Spleen (tissue), 11 donors: ENCODE data around the gene EXOC3. TPM values are rescaled to one million over a fixed set of nuclear protein-coding genes. Genes with fewer than 3 reads are reported as not detected.

Experiments used
- DNase-seq: peaks from one replicate; pipeline ENCODE4 v3.0.0-alpha.2; 2020
- H3K27ac ChIP-seq, 8 donors: fragments of 200-600 bp; sonication (generic) in 7 of 8; 1 replicate in 4 of 8; 2 replicates in 4 of 8; pipeline versions ENCODE4 v1.5.0 to v1.8.0; 2016 to 2021; ENCODE audit warnings: inconsistent platforms in 4 of 8, mild to moderate bottlenecking in 4 of 8, moderate library complexity in 1 of 8
- H3K27me3 ChIP-seq, 7 donors: fragments of 200-600 bp; sonication (generic) in 6 of 7; replicated peaks in 1 of 7; 1 replicate in 4 of 7; 2 replicates in 3 of 7; pipeline versions ENCODE4 v1.5.0 to v1.8.0; 2016 to 2021; ENCODE audit warnings: inconsistent platforms in 3 of 7, mild to moderate bottlenecking in 1 of 7
- H3K36me3 ChIP-seq, 6 donors: fragments of 200-600 bp; sonication (generic) in 5 of 6; 1 replicate in 4 of 6; 2 replicates in 2 of 6; pipeline versions ENCODE4 v1.5.0 to v1.8.0; 2016 to 2021; ENCODE audit warnings: inconsistent platforms in 2 of 6
- H3K4me1 ChIP-seq, 6 donors: fragments of 200-600 bp; sonication (generic) in 5 of 6; 1 replicate in 3 of 6; 2 replicates in 3 of 6; pipeline versions ENCODE4 v1.5.0 to v1.8.0; 2016 to 2021; ENCODE audit warnings: inconsistent platforms in 3 of 6
- H3K4me3 ChIP-seq, 8 donors: fragments of 200-600 bp; sonication (generic) in 7 of 8; 1 replicate in 4 of 8; 2 replicates in 4 of 8; pipeline versions ENCODE4 v1.5.0 to v1.8.0; 2016 to 2021; ENCODE audit warnings: inconsistent platforms in 4 of 8, mild to moderate bottlenecking in 4 of 8, moderate library complexity in 2 of 8
- H3K9me3 ChIP-seq, 8 donors: fragments of 200-600 bp; sonication (generic) in 7 of 8; 1 replicate in 4 of 8; 2 replicates in 4 of 8; pipeline versions ENCODE4 v1.5.0 to v1.8.0; 2016 to 2021; ENCODE audit warnings: inconsistent platforms in 4 of 8
- CTCF ChIP-seq, 11 experiments: fragments of 200-600 bp in 7 of 11; fragments of 450-650 bp in 4 of 11; sonication (generic) in 4 of 11; IDR thresholded peaks in 8 of 11; conservative IDR thresholded peaks in 3 of 11; 1 replicate in 7 of 11; 2 replicates in 4 of 11; pipeline versions ENCODE4 v1.4.0 to v1.8.0; 2016 to 2021; ENCODE audit warnings: antibody characterized with exemption in 11 of 11, inconsistent platforms in 4 of 11, mild to moderate bottlenecking in 1 of 11
- POLR2A ChIP-seq, 3 donors: fragments of 450-650 bp; IDR thresholded peaks; one replicate each; pipeline ENCODE4 v1.5.1; 2017; ENCODE audit warnings: antibody characterized with exemption in 3 of 3, mild to moderate bottlenecking in 1 of 3
- POLR2AphosphoS5 ChIP-seq, 3 donors: sonication (generic); formaldehyde crosslinking; IDR thresholded peaks; one replicate each; pipeline ENCODE4 v1.5.1; 2017; ENCODE audit warnings: antibody characterized with exemption in 3 of 3
- WGBS, 5 donors: extraction: QIAGEN DNeasy Blood & Tissue Kit in 3 of 5; methylation state at CpG; one replicate each; pipeline versions ENCODE4 v1.1.5 to v1.1.7; 2013 to 2018; 5-methylcytosine and 5-hydroxymethylcytosine counted together
- intact Hi-C: fragments of 100-400 bp; cut with DNase I; formaldehyde crosslinking; loops from one replicate; pipeline ENCODE4 v1.15.0; 2023; ENCODE audit warnings: low total_unique reads
- polyA plus RNA-seq, 3 donors: library from polyadenylated mRNA; stranded (reverse); fragments of 200-250 nt; gene quantifications; one replicate each; pipeline ENCODE4 v1.2.1, GENCODE V29; 2013
- total RNA-seq, 7 donors: library from RNA; depleted of rRNA in 3 of 7; stranded (reverse); fragments of >200 nt in 3 of 7; fragmentation: NEBNext Ultra II Directional in 4 of 7; extraction: Animal tissue kit (Norgen Biotek cat#: 25700) in 4 of 7; gene quantifications; one replicate each; pipeline versions ENCODE4 v1.1.0 to v1.2.1, GENCODE V29; 2016 to 2021
- donor health status: healthy with polysubstance abuse.
- donor health status: DM: no; HTN: no; CAD: no; lungs with moderate emphysema.
- donor health status: DM: no; HTN: no; CAD: no.
- donor health status: Bipolar disorder and iron deficiency.
- donor health status: healthy.
- donor health status: DM: no; HTN: no; CAD: no.
- donor health status: DM: yes; HTN: yes; CAD: no.

EXOC3 gene
- total and polyA plus RNA-seq, 10 donors: 22.7 to 87.0 (median 71.0) TPM

GRCh38 chr5:404666-405241 is 38.2 kb upstream of the EXOC3 start:
- no peak for DNase-seq
- H3K27me3 ChIP-seq: peaks cover 0 to 25% (median 0%) of the 10 kb centered on the region in 7 donors
- H3K4me1 ChIP-seq: peaks cover 8 to 34% (median 20%) of the 10 kb centered on the region in 6 donors
- H3K36me3 ChIP-seq: no peaks in the 10 kb centered on the region
- 90 to 95% (median 93%) methylated on average over 12 of the region's 12 CpGs for WGBS, 5 donors
- no peak overlapping the region for H3K4me3 ChIP-seq
- no peaks in the 10 kb centered on the region for H3K9me3 ChIP-seq
- TF ChIP-seq CTCF (IDR thresholded peaks at IDR 0.05 in 8 of 11, conservative IDR thresholded peaks at IDR 0.05 in 3 of 11): no peak
- TF ChIP-seq POLR2A (IDR thresholded peaks at IDR 0.05): no peak
- no peak for TF ChIP-seq POLR2AphosphoS5 (IDR thresholded peaks at IDR 0.05)
- no peak overlapping the region for H3K27ac ChIP-seq
- intact Hi-C loops: no loop called here

- Histone ChIP-seq H3K4me3 (no peak overlapping the region), H3K36me3 (no peaks in the 10 kb centered on the region), H3K4me1 (peaks cover 1 to 27% (median 16%) of the 10 kb centered on the region in 6 donors), H3K27me3 (peaks cover 0 to 18% (median 0%) of the 10 kb centered on the region in 7 donors), H3K9me3 (no peaks in the 10 kb centered on the region), H3K27ac (no peak overlapping the region)
- WGBS, 5 donors: 90 to 94% (median 92%) methylated on average over 16 to 18 of the region's 18 CpGs
- intact Hi-C loops: no loop called here
- TF ChIP-seq CTCF (IDR thresholded peaks at IDR 0.05 in 8 of 11, conservative IDR thresholded peaks at IDR 0.05 in 3 of 11) (no peak), POLR2A (IDR thresholded peaks at IDR 0.05) (no peak), POLR2AphosphoS5 (IDR thresholded peaks at IDR 0.05) (no peak)
- DNase-seq: no peak
These were observed 37.6 kb upstream of the EXOC3 start for GRCh38 chr5:405421-405820.

GRCh38 chr5:406041-406440 is 36.9 kb upstream of the EXOC3 start:
- DNase-seq: no peak
- Histone ChIP-seq H3K27me3 (peaks cover 0 to 12% (median 0%) of the 10 kb centered on the region in 7 donors), H3K36me3 (no peaks in the 10 kb centered on the region), H3K27ac (no peak overlapping the region), H3K4me3 (no peak overlapping the region), H3K4me1 (peaks cover 0 to 21% (median 10%) of the 10 kb centered on the region in 6 donors), H3K9me3 (no peaks in the 10 kb centered on the region)
- intact Hi-C loops: no loop called here
- no peak for TF ChIP-seq POLR2AphosphoS5 (IDR thresholded peaks at IDR 0.05)
- no peak for TF ChIP-seq POLR2A (IDR thresholded peaks at IDR 0.05)
- no peak for TF ChIP-seq CTCF (IDR thresholded peaks at IDR 0.05 in 8 of 11, conservative IDR thresholded peaks at IDR 0.05 in 3 of 11)
- 80 to 93% (median 91%) methylated on average over 9 of the region's 9 CpGs for WGBS, 5 donors

- Histone ChIP-seq H3K36me3 (no peaks in the 10 kb centered on the region), H3K4me1 (peaks cover 0 to 12% (median 4%) of the 10 kb centered on the region in 6 donors), H3K9me3 (no peaks in the 10 kb centered on the region), H3K4me3 (no peak overlapping the region), H3K27ac (no peak overlapping the region), H3K27me3 (peaks cover 0 to 12% (median 0%) of the 10 kb centered on the region in 7 donors)
- 78 to 92% (median 87%) methylated on average over 6 of the region's 6 CpGs for WGBS, 5 donors
- DNase-seq: no peak
- TF ChIP-seq POLR2A (IDR thresholded peaks at IDR 0.05): no peak
- no peak for TF ChIP-seq POLR2AphosphoS5 (IDR thresholded peaks at IDR 0.05)
- no peak for TF ChIP-seq CTCF (IDR thresholded peaks at IDR 0.05 in 8 of 11, conservative IDR thresholded peaks at IDR 0.05 in 3 of 11)
- intact Hi-C loops: no loop called here
These were observed 35.9 kb upstream of the EXOC3 start for GRCh38 chr5:407051-407450.
